Body of pancreas (tissue), 4 donors: ENCODE results near the gene CUEDC2. TPM values are rescaled to one million over a fixed set of nuclear protein-coding genes. Genes with fewer than 3 reads are reported as not detected.

Experiments used
- ATAC-seq: fragments of 150-250 bp; one replicate; pipeline ENCODE4 v1.9.1; 2016
- DNase-seq, 4 donors: peaks; one replicate each; pipeline ENCODE4 v3.0.0-alpha.2; 2019
- H3K27ac ChIP-seq, 4 donors: fragments of 200-600 bp; sonication (generic); 1 replicate in 3 of 4; 2 replicates in 1 of 4; pipeline versions ENCODE4 v1.5.1 to v1.6.1; 2016 to 2019; ENCODE audit warnings: mild to moderate bottlenecking in 1 of 4, mixed read lengths in 1 of 4, moderate library complexity in 1 of 4
- H3K27me3 ChIP-seq, 2 donors: fragments of 200-600 bp; sonication (generic); one replicate each; pipeline ENCODE4 v1.6.0; 2016; ENCODE audit warnings: mild to moderate bottlenecking in 1 of 2
- H3K36me3 ChIP-seq, 2 donors: fragments of 200-600 bp; sonication (generic); replicated peaks in 1 of 2; 2 replicates each; pipeline ENCODE4 v1.5.1; 2016; ENCODE audit warnings: low read depth in 2 of 2; ENCODE audit not compliant: insufficient read depth in 1 of 2
- H3K4me1 ChIP-seq: fragments of 200-600 bp; sonication (generic); one replicate; pipeline ENCODE4 v1.6.0; 2016
- H3K4me3 ChIP-seq, 2 donors: fragments of 200-600 bp; sonication (generic); 1 replicate in 1 of 2; 2 replicates in 1 of 2; pipeline ENCODE4 v1.5.1; 2016 to 2019
- H3K9me3 ChIP-seq, 3 donors: fragments of 200-600 bp; sonication (generic); 1 replicate in 2 of 3; 2 replicates in 1 of 3; pipeline ENCODE4 v1.5.1; 2016
- CTCF ChIP-seq, 7 experiments: fragments of 450-650 bp in 4 of 7; fragments of 200-600 bp in 3 of 7; sonication (generic) in 3 of 7; IDR thresholded peaks; one replicate each; pipeline ENCODE4 v1.5.1; 2016 to 2019; ENCODE audit warnings: antibody characterized with exemption in 7 of 7
- POLR2A ChIP-seq, 3 donors: fragments of 450-650 bp; IDR thresholded peaks; one replicate each; pipeline ENCODE4 v1.6.1; 2016; ENCODE audit warnings: antibody characterized with exemption in 3 of 3, mild to moderate bottlenecking in 2 of 3
- WGBS, 2 donors: methylation state at CpG; one replicate each; pipeline ENCODE4 v1.1.5; 2017; 5-methylcytosine and 5-hydroxymethylcytosine counted together
- intact Hi-C: fragments of 100-400 bp; cut with DNase I; formaldehyde crosslinking; loops from one replicate; pipeline ENCODE4 v1.15.1; 2023
- total RNA-seq, 2 donors: library from RNA; depleted of rRNA; stranded (reverse); fragments of >200 nt; gene quantifications; one replicate each; pipeline ENCODE4 v1.1.0, GENCODE V29; 2016

Gene CUEDC2
- total RNA-seq, 2 donors from 2014 or later = 30.3 to 35.5 TPM

- no peaks in the 10 kb centered on the region for H3K4me1 ChIP-seq
- H3K9me3 ChIP-seq = no peaks in the 10 kb centered on the region
- H3K4me3 ChIP-seq = no peak overlapping the region
- 93 to 100% methylated on average over 1 to 9 of the region's 9 CpGs for WGBS, 2 donors
- intact Hi-C loops = loop anchor here (10.0 kb wide), 1 partner anchor 193 kb away; no protein-coding TSS in a partner anchor
- no peaks in the 10 kb centered on the region for H3K27me3 ChIP-seq
- H3K27ac ChIP-seq = no peak overlapping the region
- peaks cover 4 to 20% of the 10 kb centered on the region in 2 donors for H3K36me3 ChIP-seq
- ATAC-seq = no peak
- no peak for TF ChIP-seq CTCF (IDR thresholded peaks at IDR 0.05)
- no peak for TF ChIP-seq POLR2A (IDR thresholded peaks at IDR 0.05)
- no peak for DNase-seq
These were observed 50.4 kb downstream of the CUEDC2 start for GRCh38 chr10:102381983-102382382.

GRCh38 chr10:102379383-102379782, 53.0 kb downstream of the CUEDC2 start:
- intact Hi-C loops = no loop called here

GRCh38 chr10:102376901-102377300, 55.5 kb downstream of the CUEDC2 start:
- WGBS, 2 donors = 91 to 94% methylated on average over 12 of the region's 12 CpGs
- no peaks in the 10 kb centered on the region for H3K4me1 ChIP-seq
- H3K4me3 ChIP-seq = no peak overlapping the region
- H3K9me3 ChIP-seq = no peaks in the 10 kb centered on the region
- no peak overlapping the region for H3K27ac ChIP-seq
- TF ChIP-seq POLR2A (IDR thresholded peaks at IDR 0.05) (no peak), CTCF (IDR thresholded peaks at IDR 0.05) (no peak)
- intact Hi-C loops = no loop called here
- peaks cover 4 to 39% of the 10 kb centered on the region in 2 donors for H3K36me3 ChIP-seq
- ATAC-seq (no peak), DNase-seq (no peak)
- H3K27me3 ChIP-seq = no peaks in the 10 kb centered on the region

More at GRCh38 chr10:102379383-102379782, 53.0 kb downstream of the CUEDC2 start:
- TF ChIP-seq CTCF (IDR thresholded peaks at IDR 0.05) (no peak), POLR2A (IDR thresholded peaks at IDR 0.05) (no peak)
- Histone ChIP-seq H3K4me1 (no peaks in the 10 kb centered on the region), H3K27ac (no peak overlapping the region), H3K36me3 (peaks cover 4 to 36% of the 10 kb centered on the region in 2 donors), H3K27me3 (no peaks in the 10 kb centered on the region), H3K4me3 (no peak overlapping the region), H3K9me3 (no peaks in the 10 kb centered on the region)
- DNase-seq (no peak), ATAC-seq (no peak)
- 97% methylated on average over 5 to 6 of the region's 6 CpGs for WGBS, 2 donors

GRCh38 chr10:102375867-102376266, 56.5 kb downstream of the CUEDC2 start:
- Histone ChIP-seq H3K27me3 (no peaks in the 10 kb centered on the region), H3K4me3 (no peak overlapping the region), H3K36me3 (peaks cover 4 to 46% of the 10 kb centered on the region in 2 donors), H3K9me3 (no peaks in the 10 kb centered on the region), H3K4me1 (no peaks in the 10 kb centered on the region), H3K27ac (no peak overlapping the region)
- TF ChIP-seq POLR2A (IDR thresholded peaks at IDR 0.05) (no peak), CTCF (IDR thresholded peaks at IDR 0.05) (no peak)
- WGBS, 2 donors = 86 to 88% methylated on average over 2 of the region's 2 CpGs
- ATAC-seq = no peak
- intact Hi-C loops = no loop called here
- DNase-seq = no peak

- no peak for DNase-seq
- TF ChIP-seq POLR2A (IDR thresholded peaks at IDR 0.05) (no peak), CTCF (IDR thresholded peaks at IDR 0.05) (peak in 1 of 7 experiments; percentile 9)
- H3K4me3 ChIP-seq = no peak overlapping the region
- no peaks in the 10 kb centered on the region for H3K9me3 ChIP-seq
- H3K27ac ChIP-seq = no peak overlapping the region
- H3K36me3 ChIP-seq = peaks cover 7 to 50% of the 10 kb centered on the region in 2 donors
- no peaks in the 10 kb centered on the region for H3K4me1 ChIP-seq
- no peak for ATAC-seq
- intact Hi-C loops = no loop called here
- H3K27me3 ChIP-seq = no peaks in the 10 kb centered on the region
- WGBS, 2 donors = 75 to 77% methylated on average over 7 of the region's 7 CpGs
These were observed 57.1 kb downstream of the CUEDC2 start for GRCh38 chr10:102375250-102375649.
